Hepatic stellate cell (primary cell): ENCODE data around the gene OSBPL8.
A peak's percentile ranks its signal among the peaks of the same experiment; 100 is the strongest.
"Not testable (repeated sequence)": the region's sequence is repeated elsewhere in the genome, so short reads cannot be mapped to it uniquely, and the experiment has no call there.

ENCODE experiments used
- DNase-seq: peaks from one replicate; pipeline ENCODE4 v3.0.0; 2011; ENCODE audit warnings: low spot score

The OSBPL8 gene

DNA sequence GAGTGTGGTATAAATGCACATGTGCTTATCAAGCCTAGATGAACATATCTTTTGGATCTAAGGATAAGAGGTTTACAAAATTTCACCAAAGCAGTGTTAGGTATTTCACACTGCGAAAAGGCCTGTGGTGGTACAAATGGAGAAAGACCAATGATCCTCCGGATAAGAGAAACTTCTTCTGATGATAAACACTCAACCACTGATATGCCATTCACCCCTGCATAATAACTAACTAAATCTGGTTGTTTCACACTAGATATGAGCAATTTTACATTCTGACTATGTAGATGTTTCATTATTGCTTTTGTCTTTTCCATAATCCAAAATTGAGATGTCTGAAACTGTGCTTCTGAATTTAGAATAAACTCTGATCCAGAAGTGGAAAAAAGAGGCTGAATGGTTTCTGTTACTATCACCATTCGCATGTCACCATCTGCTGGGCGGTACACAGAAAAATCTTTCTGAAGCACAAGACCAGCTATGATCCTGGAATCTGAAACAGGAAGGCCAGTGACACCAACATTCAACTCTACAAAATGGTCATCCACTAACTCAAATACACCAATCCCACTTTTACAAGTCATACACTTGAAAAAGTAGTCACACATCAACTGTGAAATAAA lies 212.7 kb downstream of the OSBPL8 start:
- peak; percentile 38 for DNase-seq

DNA sequence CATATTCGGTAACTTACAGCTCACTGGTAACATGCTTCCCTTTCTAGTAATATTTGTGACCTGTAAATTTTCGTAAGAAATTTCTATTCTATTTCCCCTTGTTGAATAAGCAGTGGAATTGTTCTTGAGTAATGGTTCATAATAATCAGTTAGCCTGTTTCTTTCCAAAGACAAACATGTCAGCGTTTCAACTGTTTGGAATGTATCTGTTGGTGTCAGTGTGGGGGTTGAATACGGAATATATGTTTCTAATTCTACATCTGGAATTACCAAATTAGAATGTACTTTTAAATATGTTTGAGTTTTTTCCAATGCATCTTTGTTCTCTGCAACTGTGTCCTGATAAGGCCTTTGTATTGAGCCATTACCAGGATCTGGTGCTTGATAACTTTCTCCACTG lies 213.3 kb downstream of the OSBPL8 start:
- DNase-seq = no peak

DNA sequence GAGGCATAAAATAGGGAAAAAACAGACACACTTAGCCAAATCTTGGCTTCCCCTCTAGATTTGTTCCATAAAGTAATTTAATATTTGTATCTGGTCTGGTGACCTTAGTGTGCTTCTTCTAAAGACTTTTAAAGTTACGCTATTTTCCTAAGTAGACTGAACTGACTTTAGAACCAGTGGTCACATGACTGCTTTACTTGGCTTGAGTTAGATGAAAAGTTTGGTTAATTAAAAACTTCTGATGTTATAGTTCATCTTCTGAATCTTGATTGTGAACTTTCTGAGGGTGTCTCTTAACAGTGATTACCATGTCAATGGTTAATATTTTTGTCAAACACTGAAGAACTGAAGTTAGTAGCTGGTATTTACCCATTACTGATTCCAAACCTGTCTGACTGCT lies 214.0 kb downstream of the OSBPL8 start:
- DNase-seq = no peak

DNA sequence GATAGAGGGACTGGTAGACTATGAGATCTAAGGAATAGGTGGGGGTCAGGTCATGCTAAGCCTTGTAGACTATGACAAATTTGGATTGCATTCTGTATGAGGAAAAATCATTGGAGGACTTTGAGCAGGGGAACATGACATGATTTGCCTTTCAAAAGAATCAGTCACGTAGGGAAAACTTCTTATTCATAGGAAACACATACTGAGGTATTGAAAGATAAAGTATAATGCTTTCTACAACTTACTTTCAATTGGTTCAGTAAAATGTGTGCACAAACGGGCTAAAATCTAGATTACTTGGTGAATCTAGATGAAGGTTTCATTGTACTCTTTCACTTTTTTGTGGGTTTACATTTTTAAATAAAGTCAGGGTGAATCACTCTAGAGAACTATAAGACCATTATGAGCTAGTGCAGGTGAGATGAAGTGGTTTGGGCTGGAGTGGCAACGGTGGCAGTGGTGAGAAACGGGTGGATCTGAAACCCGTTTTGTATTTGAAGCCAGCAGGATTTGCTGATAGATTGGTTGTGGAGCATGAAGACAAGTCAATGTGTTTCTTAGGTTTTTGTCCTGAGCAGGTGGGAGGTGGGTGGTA lies 218.0 kb downstream of the OSBPL8 start:
- peak; percentile 24 for DNase-seq

DNA sequence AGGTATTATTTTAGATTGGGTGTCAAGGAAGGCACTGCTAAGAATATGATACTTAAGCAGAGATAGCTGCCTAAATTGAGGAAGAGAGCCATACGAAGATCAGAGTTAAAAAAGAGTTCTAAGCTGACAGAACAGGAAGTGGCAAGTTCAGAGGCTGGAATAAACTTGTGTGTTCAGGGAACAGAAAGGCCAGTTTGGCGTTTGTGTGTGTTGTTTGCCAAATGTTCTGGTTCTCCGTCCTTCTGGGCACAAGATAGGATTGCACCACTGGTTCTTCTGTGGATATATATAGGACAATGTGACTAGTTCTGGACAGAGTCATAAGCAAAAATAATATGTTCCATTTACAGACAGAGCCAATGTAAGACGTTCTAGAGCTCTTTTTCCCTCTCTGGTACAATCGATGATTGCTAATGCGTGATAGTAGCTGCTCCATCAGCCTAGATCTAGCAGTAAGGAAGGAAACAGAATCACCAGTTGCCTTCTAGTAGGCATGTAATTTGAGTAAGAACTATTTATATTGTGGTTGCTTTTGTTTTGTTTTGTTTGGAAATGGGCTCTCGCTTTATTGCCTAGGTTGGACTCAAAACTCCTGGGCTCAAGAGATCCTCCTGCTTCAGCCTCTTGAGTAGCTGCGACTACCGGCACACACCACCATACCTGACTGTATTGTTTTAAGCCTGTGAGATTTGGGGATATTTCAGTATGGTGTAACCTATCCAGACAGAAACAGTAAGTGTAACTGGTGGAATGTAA lies 218.7 kb downstream of the OSBPL8 start:
- DNase-seq = no peak

DNA sequence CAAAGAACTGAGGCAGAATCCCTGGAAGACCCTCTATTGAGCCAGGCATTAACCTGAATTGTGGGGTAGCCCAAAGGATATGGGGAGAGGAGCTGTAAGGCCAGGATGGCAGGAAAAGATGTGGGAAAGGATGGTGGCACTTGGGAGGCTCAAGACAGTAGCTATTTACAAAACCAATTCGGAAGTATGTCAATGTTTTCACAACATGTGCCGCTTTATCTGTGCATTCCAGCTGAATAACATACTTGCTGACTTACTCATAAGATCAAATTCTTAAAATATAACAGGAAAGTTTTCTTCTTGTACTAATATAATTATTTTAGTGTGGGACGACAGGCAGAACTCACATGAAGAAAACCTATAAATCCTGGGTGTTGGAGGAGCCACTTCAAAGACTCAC lies 222.0 kb downstream of the OSBPL8 start:
- DNase-seq = peak; percentile 47

DNA sequence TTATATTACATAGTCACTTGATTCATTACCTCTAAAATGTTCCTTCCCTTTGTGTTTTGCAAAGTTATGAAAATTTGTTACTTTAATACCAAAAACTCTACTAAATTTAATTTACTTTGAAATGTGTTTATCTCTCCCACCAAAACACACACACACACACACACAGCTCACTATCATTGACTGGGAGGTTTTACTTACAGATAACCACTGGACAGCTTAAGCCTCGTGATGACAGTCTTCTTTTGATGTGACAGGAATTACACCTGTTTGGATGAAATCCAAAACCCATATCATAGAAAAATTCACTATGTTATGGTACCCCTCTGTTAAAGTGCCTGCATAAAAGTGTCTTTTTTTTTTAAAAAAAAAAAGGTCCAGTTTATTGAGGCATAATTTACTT lies 227.0 kb downstream of the OSBPL8 start:
- no peak for DNase-seq

DNA sequence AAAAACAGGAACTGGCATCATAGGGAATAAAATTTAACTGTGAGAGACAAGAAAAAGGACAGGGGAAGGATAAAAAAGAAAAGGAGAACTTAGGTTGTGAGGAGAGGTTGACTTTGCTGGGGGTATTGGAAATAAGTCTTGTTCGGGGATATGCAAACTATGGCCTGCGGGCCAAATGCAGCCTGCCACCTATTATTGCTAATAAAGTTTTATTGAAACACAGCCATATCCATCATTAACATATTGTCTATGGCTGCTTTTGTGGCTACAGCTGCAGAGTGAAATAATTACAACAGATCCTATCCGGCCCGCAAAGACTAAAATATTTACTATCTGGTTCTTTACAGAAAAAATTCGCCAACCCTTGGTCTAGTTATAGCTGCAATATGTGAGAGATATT lies 230.0 kb downstream of the OSBPL8 start:
- DNase-seq = no peak

DNA sequence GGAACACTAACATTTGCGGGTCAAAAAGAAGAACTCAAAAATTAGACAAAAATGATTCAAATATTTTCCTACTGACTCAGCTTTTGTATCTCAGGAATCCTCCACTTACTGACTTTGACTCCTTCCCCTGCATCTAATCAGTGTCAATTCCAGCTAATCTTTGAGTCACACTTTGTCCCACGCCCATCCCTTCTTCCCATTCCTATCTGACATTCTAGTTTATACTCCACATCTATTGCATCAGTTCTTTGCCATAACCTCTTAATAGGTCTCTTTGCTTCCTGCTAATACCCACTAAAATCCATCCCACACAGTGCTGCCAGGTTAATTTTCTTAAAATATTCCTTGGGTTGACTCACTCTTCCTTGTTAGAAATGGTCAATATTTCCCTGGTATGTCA lies 230.4 kb downstream of the OSBPL8 start:
- DNase-seq = peak; percentile 83

DNA sequence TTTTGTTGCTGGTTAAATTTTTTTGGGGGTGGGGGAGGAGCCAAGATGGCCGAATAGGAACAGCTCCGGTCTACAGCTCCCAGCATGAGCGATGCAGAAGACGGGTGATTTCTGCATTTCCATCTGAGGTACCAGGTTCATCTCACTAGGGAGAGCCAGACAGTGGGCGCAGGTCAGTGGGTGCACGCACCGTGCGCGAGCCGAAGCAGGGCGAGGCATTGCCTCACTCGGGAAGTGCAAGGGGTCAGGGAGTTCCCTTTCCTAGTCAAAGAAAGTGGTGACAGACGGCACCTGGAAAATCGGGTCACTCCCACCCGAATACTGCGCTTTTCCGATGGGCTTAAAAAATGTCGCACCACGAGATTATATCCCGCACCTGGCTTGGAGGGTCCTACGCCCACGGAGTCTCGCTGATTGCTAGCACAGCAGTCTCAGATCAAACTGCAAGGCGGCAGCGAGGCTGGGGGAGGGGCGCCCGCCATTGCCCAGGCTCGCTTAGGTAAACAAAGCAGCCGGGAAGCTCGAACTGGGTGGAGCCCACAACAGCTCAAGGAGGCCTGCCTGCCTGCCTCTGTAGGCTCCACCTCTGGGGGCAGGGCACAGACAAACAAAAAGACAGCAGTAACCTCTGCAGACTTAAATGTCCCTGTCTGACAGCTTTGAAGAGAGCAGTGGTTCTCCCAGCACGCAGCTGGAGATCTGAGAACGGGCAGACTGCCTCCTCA lies 239.8 kb downstream of the OSBPL8 start:
- DNase-seq = not testable (repeated sequence)

DNA sequence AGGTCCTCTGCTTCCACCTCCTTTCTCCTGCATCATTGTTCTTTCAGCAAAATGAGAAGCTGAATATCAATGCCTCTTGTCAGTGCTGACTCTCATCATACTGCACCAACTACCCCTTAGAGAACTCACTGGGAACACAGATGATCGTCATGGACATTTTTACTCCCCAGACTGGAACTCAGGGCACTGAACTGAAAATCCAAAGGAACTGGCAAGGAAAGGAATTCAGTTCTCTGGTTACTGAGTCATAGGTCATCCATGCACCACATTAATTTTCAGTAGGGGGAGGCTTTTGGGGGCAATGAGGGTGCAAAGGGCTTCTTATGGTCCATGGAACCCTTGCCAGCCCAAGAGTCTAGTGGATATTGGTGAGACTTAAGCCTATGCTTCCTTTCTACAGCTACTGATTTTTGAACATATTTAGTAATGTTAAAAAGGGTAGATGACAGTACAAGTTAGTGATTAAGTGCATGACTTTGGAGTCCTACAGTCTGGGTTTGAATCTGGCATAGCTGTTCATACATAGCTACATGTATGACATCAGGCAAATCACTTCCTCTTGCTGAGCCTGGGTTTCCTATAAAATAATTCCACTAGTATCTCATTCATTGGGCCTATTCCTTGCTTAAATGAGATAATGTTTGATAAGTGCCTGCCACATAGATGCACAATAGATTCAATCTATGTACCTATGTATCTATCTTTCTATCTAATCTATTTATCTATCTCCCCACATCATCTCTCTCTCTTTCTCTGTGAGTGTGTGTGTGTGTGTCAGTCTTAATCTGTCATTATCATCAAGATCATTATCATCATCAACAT lies 240.6 kb downstream of the OSBPL8 start:
- no peak for DNase-seq

DNA sequence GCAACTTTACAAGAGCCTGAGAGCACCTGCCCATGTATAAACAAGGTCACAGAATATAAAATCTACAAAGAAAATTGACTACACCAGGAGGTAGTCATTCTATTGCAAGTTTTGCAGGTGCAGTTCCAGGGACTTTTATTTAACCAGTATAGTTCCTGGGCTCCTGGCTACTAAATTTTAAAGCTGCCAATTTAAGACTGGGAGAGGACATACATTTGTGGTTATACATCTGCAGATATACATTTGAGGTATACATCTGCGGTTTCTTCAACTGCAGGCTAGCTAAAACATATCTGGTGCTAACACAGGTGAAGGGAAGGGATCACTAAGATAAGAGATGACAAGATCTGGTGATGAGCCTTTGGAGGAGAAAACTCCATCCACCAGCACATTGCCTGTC lies 241.6 kb downstream of the OSBPL8 start:
- no peak for DNase-seq

DNA sequence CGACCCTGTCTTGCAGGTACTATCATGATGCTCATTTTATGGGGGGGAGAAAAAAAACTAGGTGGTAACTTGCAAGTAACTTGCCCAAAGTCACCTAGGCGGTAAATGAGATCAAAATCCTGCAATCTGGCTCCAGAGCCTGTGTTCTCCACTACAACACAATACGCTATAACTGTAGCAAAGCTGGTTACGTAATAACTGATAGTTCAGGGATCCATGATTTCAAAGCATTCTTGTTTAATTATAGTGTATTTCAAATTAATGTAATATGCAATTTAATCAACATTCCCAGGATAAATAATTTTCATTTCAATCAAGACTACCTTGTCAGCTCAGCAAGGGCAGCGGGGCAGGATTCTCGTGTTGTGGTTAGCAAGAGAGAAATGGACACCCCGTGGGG lies 243.1 kb downstream of the OSBPL8 start:
- DNase-seq = no peak

DNA sequence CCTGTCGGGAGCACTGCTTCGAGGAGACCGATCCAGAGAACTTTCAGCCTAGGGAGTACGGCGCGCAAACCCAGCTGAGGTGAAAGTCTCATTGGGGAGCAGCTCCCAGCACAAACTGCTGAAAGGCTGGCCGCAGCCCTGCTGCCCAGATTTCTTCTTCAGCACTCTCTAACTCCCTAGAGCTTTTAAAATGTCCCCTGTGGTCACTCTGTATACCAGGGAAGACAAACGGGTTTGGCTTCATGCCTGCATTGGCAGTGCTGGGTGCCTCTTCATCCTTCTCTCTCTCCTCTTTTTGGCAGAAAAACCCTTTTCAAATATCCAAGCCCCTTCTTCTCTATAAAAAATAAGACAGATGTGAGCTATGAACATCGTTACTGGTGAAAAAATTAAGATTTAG lies 246.3 kb downstream of the OSBPL8 start:
- no peak for DNase-seq

DNA sequence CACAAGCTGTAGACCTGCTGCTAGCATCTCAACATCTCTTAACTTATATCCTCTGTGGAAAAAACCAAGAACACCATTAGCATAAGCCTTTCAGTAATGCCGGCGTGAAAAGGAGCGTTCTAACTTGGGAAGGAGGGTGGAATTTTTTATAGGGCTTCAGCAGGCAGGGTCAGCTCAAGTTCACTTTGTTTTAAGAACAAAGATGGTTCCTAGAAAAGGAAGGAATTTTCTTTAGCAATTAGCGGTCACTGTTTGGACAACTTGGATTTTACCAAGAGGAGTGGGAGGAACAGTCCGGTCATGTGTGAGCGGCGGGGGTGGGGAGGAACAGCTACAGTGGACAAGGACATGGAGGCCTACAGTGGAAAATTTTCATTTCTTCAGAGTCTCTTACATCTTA lies 247.3 kb downstream of the OSBPL8 start:
- no peak for DNase-seq

DNA sequence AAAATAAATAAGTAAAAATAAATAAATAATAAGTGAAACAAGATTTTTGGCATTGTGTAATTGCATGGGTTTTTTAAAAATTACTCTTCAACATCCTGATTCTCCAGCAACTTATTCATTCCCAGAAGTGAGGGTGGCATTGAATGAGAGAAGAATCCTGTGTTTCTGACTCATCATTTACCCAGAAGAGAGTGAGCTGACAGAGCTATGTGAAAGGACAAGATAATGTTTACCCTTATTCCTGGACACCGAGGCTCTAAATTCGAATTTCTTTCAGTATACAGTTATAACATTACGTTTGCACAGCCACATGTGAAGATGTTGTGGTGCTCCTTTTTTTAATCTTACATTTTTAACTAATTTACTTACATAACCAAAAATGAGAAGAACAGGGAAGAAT lies 247.8 kb downstream of the OSBPL8 start:
- DNase-seq = no peak

DNA sequence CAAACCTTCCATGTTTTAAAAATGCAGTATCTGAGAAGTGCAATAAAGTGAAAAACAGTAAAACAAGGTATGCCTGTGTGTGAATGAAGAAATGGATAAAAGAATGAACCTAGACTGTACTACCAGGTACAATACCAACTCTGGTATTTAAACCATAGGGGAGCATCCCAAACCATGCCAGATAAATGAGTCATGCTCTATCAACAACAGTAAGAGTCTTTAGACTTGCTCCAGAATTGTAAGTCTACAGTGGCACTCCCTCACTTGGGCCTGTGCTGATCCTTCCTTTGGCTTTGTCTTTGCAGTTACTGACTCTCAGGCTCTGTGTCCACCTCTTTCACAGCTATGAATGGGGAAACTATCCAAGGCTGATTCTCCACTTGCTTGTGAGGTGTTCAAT lies 249.5 kb downstream of the OSBPL8 start:
- DNase-seq = no peak

DNA sequence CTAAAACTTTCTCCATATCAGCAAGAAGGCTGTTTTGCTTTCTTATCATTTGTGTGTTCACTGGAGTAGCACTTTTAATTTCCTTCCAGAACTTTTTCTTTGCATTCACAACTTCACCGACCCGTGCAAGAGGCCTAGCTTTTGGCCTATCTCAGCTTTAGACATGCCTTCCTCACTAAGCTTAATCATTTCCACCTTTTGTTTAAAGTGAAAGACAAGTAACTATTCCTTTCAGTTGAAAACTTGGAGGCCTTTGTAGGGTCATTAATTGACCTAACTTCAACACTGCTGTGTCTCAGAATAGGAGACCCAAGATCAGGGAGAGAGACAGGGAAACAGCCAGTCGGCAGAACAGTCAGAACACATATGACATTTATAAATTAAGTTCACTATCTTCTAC lies 250.7 kb downstream of the OSBPL8 start:
- DNase-seq = no peak

DNA sequence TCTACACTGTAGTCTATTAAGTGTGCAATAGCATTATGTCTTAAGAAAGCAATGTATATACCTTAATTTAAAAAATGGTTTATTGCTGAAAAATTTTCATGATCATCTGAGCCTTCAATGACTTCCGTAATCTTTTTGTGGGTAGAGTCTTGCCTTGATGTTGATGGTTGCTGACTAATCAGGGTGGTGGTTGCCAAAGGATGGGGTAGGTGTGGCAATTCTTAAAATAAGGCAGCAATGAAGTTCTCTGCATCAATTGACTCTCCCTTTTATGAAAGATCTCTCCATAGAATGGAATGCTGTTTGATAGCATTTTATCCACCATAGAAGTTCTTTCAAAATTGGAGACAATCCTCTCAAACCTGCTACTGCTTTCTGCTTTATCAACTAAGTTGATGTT lies 252.5 kb downstream of the OSBPL8 start:
- DNase-seq = no peak

DNA sequence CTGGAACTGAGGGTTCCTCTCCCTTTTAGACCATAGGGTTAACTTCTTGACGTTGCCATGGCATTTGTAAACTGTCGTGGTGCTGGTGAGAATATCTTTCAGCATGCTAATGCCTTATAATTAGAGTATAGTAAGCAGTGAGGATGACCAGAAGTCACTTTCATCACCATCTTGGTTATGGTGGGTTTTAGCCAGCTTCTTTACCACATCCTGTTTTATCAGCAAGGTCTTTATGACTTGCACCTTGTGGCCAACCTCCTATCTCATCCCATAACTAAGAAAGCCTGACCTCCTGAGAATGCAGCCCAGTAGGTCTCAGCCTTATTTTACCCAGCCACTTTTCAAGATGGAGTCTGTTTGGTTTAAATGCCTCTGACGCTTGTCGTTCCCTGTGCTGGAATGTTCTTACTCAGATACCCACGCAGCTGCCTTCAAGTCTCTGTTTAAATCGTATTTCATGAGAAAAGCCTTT lies 255.5 kb downstream of the OSBPL8 start:
- no peak for DNase-seq

DNA sequence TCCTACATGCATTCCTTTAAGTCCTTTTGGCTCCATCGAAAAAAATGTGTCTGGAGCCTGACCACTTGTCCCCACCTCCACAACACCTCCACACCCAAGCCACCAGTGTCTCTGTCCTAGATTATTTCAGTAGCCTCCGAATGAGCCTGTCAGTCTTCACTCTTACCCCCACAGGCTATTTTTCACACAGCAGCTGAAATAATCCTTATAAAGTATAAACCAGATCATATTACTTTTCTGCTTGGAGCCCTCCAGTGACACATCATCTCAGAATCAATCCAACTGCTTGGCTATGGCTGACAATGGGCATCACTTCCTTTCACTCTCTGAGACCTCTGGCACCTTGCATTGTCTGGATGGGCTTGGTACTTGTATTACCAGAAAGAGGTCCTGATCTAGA lies 256.2 kb downstream of the OSBPL8 start:
- no peak for DNase-seq
